ENCODE data around the gene STIP1.

STIP1 gene

GRCh38 chr11:64253043-64253442, 67.1 kb downstream of the STIP1 start:
- DNase-seq: no peak

- DNase-seq: no peak
Observed at GRCh38 chr11:64253481-64253880, 67.5 kb downstream of the STIP1 start.
